GM12878 (cell line): ENCODE data around the gene AKT1S1. TPM values are rescaled to one million over a fixed set of nuclear protein-coding genes. Genes with fewer than 3 reads are reported as not detected.
A peak's percentile ranks its signal among the peaks of the same experiment; 100 is the strongest.

ENCODE experiments used
- ATF3 ChIP-seq: IDR thresholded peaks from 2 replicates; pipeline ENCODE4 v1.6.1; 2011; ENCODE audit warnings: low read depth, mild to moderate bottlenecking, low read length, moderate library complexity, borderline replicate concordance; ENCODE audit errors: extremely low read depth
- CHD1 ChIP-seq: IDR thresholded peaks from 2 replicates; pipeline ENCODE4 v1.6.1; 2012; ENCODE audit warnings: low read depth, low read length, improper control_type of control experiment
- CREM ChIP-seq: IDR thresholded peaks from 2 replicates; pipeline ENCODE4 v1.6.1; 2014; ENCODE audit warnings: antibody characterized with exemption, low read depth
- CTCF ChIP-seq, 3 experiments: IDR thresholded peaks in 2 of 3; conservative IDR thresholded peaks in 1 of 3; 2 replicates each; pipeline ENCODE4 v1.5.1; 2011; ENCODE audit warnings: low read depth in 3 of 3, low read length in 3 of 3, mild to moderate bottlenecking in 3 of 3, control low read depth in 2 of 3, moderate library complexity in 2 of 3, inconsistent platforms in 1 of 3, mixed read lengths in 1 of 3; ENCODE audit not compliant: control insufficient read depth in 2 of 3, insufficient read depth in 1 of 3; ENCODE audit errors: extremely low read depth in 1 of 3
- HDAC6 ChIP-seq: fragments of 200-600 bp; sonication (generic); IDR thresholded peaks from one replicate; pipeline ENCODE4 v1.8.0; 2017; ENCODE audit warnings: antibody characterized with exemption; ENCODE audit not compliant: unreplicated experiment
- KAT2A ChIP-seq: conservative IDR thresholded peaks from 2 replicates; pipeline ENCODE4 v1.6.1; 2011; ENCODE audit warnings: low read depth, low read length; ENCODE audit not compliant: control insufficient read depth
- POLR2A ChIP-seq: IDR thresholded peaks from 2 replicates; pipeline ENCODE4 v1.6.1; 2011; ENCODE audit warnings: low read depth, mild to moderate bottlenecking, low read length
- RELA ChIP-seq: fragments of 450-650 bp; IDR thresholded peaks from 2 replicates; pipeline ENCODE4 v1.8.0; 2014; ENCODE audit warnings: borderline replicate concordance; ENCODE audit not compliant: partially characterized antibody
- SUPT20H ChIP-seq: IDR thresholded peaks from 2 replicates; pipeline ENCODE4 v1.6.1; 2011; ENCODE audit warnings: low read depth, mild to moderate bottlenecking, low read length, moderate library complexity, borderline replicate concordance; ENCODE audit not compliant: control insufficient read depth
- TAF1 ChIP-seq: IDR thresholded peaks from 2 replicates; pipeline ENCODE4 v1.6.1; 2011; ENCODE audit warnings: mild to moderate bottlenecking, low read depth, low read length, borderline replicate concordance
- TBL1XR1 ChIP-seq: IDR thresholded peaks from 2 replicates; pipeline ENCODE4 v1.6.1; 2012; ENCODE audit warnings: low read depth, low read length, improper control_type of control experiment
- TCF12 ChIP-seq: IDR thresholded peaks from 2 replicates; pipeline ENCODE4 v1.6.1; 2011; ENCODE audit warnings: low read depth, mild to moderate bottlenecking, low read length
- ZNF217 ChIP-seq: fragments of 450-650 bp; IDR thresholded peaks from 2 replicates; pipeline ENCODE4 v1.6.1; 2017; ENCODE audit warnings: antibody characterized with exemption, mild to moderate bottlenecking
- ZNF687 ChIP-seq: fragments of 450-650 bp; IDR thresholded peaks from 2 replicates; pipeline ENCODE4 v1.6.1; 2017; ENCODE audit warnings: mild to moderate bottlenecking, moderate library complexity
- polyA plus RNA-seq, 11 experiments: library from polyadenylated mRNA; depleted of rRNA in 4 of 11; unstranded in 6 of 11; stranded (reverse) in 5 of 11; fragments of >200 nt; fragmentation: Nextera tagmentation in 4 of 11; fragmentation: Illumina TruSeq in 1 of 11; extraction: Ambion mirVana in 4 of 11; extraction: Trizol in 1 of 11; gene quantifications; 1 replicate in 1 of 11; 2 replicates in 10 of 11; pipeline versions ENCODE4 v1.2.1 to v1.2.3, GENCODE V29; 2011 to 2016; ENCODE audit warnings: inconsistent platforms in 2 of 11, missing spikeins in 2 of 11, low read depth in 1 of 11
- total RNA-seq, 4 experiments: library from RNA; depleted of rRNA in 3 of 4; stranded (reverse); fragments of >200 nt in 3 of 4; fragmentation: Illumina TruSeq in 1 of 4; extraction: Trizol in 1 of 4; gene quantifications; 2 replicates each; pipeline versions ENCODE4 v1.2.1 to v1.2.3, GENCODE V29; 2013 to 2021
- TF ChIP-seq, protein P1 (sequence below): fragments of 450-650 bp; formaldehyde crosslinking; IDR thresholded peaks from 2 replicates; pipeline ENCODE4 v1.4.0; 2020; ENCODE audit warnings: mild to moderate bottlenecking, moderate library complexity

AKT1S1 gene
- total and polyA plus RNA-seq, 10 of the 15 experiments (the other 5 are each of a cell fraction or from before 2014, with no cell fraction given) = 0.43 to 23.0 (median 12.3) TPM

DNA sequence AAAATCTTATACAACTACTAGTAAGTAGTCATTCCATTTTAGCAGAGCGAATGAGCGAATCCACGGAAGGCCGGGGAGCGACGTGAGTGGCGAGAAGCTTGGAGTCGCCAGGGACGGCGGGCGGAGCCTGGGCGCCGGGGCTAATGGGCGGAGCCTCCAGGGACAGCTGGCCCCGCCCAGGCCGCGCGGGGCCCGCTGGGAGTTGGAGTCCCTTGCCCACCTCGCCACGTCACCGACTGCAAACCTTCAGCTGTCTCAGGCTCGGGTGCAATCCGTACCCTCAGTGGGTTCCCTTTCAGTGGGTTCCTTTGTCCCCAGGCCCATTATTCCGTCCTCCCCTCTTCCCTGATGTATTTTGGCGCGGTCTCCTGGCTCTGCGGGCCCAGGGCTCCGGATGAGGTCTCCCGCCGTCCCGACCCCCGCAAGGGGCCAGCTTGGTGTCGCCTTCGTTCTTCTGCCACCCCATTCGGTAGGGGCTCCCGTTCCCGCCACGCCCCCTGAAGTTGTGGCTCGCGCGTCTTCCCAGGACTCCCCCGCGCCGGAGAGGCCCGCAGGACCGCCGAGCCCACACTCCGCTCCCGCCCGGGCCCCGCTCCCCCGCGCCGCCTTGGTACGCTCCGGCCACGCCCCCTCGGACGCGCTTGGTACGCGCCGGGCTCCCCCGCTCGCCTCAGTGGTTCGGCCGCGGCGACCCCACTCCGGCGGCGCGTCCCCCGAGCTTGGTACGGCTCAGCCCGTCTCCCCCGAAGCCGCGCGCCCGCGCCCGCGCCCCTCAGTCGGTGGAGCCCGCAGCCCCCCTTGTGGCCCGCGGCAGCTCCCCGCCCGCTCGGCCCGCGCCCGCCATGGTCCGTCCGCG lies 26.4 kb downstream of the AKT1S1 start, which contains the start of gene PTOV1 (continued):
- TF ChIP-seq CTCF (IDR thresholded peaks at IDR 0.05 in 2 of 3, conservative IDR thresholded peaks at IDR 0.05 in 1 of 3; ENCODE audit: control insufficient read depth in 2 of 3, extremely low read depth in 1 of 3, insufficient read depth in 1 of 3, low read depth in 3 of 3, low read length in 3 of 3) (no peak), RELA (peak; percentile 45), KAT2A (no peak), HDAC6 (no peak), ATF3 (no peak), TAF1 (peak; percentile 39; the same call in 1 of the 2 replicates), TBL1XR1 (no peak), POLR2A (peak; percentile 87), ZNF687 (0 out of 2 replicates have a peak, but pooled peaks have one; percentile 45), TCF12 (peak; percentile 62; the same call in 1 of the 2 replicates), ZNF217 (no peak), SUPT20H (no peak), CHD1 (peak; percentile 99), CREM (peak; percentile 88)
- TF ChIP-seq, protein P1, sequence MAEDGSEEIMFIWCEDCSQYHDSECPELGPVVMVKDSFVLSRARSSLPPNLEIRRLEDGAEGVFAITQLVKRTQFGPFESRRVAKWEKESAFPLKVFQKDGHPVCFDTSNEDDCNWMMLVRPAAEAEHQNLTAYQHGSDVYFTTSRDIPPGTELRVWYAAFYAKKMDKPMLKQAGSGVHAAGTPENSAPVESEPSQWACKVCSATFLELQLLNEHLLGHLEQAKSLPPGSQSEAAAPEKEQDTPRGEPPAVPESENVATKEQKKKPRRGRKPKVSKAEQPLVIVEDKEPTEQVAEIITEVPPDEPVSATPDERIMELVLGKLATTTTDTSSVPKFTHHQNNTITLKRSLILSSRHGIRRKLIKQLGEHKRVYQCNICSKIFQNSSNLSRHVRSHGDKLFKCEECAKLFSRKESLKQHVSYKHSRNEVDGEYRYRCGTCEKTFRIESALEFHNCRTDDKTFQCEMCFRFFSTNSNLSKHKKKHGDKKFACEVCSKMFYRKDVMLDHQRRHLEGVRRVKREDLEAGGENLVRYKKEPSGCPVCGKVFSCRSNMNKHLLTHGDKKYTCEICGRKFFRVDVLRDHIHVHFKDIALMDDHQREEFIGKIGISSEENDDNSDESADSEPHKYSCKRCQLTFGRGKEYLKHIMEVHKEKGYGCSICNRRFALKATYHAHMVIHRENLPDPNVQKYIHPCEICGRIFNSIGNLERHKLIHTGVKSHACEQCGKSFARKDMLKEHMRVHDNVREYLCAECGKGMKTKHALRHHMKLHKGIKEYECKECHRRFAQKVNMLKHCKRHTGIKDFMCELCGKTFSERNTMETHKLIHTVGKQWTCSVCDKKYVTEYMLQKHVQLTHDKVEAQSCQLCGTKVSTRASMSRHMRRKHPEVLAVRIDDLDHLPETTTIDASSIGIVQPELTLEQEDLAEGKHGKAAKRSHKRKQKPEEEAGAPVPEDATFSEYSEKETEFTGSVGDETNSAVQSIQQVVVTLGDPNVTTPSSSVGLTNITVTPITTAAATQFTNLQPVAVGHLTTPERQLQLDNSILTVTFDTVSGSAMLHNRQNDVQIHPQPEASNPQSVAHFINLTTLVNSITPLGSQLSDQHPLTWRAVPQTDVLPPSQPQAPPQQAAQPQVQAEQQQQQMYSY = no peak
